ENCODE measurements around the gene RNASE8. TPM values are rescaled to one million over a fixed set of nuclear protein-coding genes. Genes with fewer than 3 reads are reported as not detected.

The RNASE8 gene
- total RNA-seq, 1 donor from 2014 or later, result not detected

DNA sequence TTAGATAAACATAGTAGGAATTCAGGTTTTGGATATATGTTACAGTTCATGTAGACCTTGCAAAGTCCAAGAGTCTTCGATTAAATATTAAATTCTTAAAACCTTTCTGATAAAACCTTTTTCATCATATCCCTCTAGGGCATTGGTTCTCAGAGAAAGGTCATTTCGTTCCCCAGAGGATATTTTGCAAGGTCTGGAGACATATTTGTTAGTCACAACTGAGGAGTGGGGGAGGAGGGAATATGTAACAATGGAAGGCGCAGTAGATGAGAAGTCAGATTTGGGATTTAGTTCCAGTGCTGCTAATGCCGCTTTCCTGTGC is 48.5 kb downstream of the RNASE8 start:
- TF ChIP-seq, protein P1, sequence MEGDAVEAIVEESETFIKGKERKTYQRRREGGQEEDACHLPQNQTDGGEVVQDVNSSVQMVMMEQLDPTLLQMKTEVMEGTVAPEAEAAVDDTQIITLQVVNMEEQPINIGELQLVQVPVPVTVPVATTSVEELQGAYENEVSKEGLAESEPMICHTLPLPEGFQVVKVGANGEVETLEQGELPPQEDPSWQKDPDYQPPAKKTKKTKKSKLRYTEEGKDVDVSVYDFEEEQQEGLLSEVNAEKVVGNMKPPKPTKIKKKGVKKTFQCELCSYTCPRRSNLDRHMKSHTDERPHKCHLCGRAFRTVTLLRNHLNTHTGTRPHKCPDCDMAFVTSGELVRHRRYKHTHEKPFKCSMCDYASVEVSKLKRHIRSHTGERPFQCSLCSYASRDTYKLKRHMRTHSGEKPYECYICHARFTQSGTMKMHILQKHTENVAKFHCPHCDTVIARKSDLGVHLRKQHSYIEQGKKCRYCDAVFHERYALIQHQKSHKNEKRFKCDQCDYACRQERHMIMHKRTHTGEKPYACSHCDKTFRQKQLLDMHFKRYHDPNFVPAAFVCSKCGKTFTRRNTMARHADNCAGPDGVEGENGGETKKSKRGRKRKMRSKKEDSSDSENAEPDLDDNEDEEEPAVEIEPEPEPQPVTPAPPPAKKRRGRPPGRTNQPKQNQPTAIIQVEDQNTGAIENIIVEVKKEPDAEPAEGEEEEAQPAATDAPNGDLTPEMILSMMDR (IDR thresholded peaks at IDR 0.05), result no peak
- H3K36me3 ChIP-seq, result no peaks in the 10 kb centered on the region
- no peaks in the 10 kb centered on the region for H3K27me3 ChIP-seq (ENCODE audit: low read depth)
- intact Hi-C loops (cut with DNase I), result no loop called here
- H3K27ac ChIP-seq, result peak overlapping the region; percentile 99
- peaks cover 36% of the 10 kb centered on the region for H3K4me1 ChIP-seq
- no peaks in the 10 kb centered on the region for H3K9me3 ChIP-seq
- no peak for ATAC-seq
- no peak for DNase-seq
- peak overlapping the region; percentile 9 for H3K4me3 ChIP-seq

DNA sequence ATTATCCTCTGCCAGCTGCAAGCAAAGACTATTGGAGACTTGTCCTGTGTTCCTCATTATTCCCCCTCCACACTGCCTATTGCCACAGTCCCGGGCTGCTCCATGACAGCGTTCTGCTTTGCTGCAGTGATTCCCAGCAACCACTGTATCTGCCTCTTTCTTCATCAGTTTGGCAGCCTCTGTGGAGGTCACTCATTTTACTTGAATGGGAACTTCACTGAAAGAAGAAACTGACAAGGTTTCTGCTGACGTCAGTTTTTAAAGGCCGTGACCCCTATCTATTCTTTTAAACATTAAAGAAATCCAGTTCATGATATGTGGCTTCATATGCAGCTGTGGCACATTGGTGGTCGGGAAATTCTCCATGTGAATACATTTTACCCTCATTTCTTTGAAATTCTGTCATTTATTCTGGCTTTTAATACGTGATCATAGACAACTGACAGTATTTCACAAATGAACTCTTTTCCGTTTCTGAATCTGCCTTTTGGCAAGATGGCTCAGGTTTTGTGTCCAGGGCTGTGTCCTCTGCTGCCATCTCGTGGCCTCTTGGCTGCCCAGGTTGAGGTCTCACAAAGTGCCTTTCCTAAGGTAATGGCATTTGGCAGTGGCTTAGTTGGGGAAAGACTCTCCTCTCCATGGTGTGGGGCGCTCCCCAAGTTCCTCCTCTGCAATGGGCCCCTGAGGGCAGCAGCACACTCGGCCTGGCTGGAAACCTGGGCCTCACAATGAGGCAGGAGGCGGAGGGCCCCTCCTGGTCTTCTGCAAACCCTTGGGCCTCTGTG is 49.1 kb downstream of the RNASE8 start:
- peak overlapping the region; percentile 9 for H3K4me3 ChIP-seq
- no peaks in the 10 kb centered on the region for H3K36me3 ChIP-seq
- peak overlapping the region; percentile 99 for H3K27ac ChIP-seq
- TF ChIP-seq, protein P1 (IDR thresholded peaks at IDR 0.05), result peak; percentile 88
- H3K9me3 ChIP-seq, result no peaks in the 10 kb centered on the region
- intact Hi-C loops (cut with DNase I), result no loop called here
- H3K27me3 ChIP-seq (ENCODE audit: low read depth), result no peaks in the 10 kb centered on the region
- ATAC-seq, result peak; percentile 29 to 38
- peaks cover 36% of the 10 kb centered on the region for H3K4me1 ChIP-seq
- DNase-seq, result peak; percentile 84

DNA sequence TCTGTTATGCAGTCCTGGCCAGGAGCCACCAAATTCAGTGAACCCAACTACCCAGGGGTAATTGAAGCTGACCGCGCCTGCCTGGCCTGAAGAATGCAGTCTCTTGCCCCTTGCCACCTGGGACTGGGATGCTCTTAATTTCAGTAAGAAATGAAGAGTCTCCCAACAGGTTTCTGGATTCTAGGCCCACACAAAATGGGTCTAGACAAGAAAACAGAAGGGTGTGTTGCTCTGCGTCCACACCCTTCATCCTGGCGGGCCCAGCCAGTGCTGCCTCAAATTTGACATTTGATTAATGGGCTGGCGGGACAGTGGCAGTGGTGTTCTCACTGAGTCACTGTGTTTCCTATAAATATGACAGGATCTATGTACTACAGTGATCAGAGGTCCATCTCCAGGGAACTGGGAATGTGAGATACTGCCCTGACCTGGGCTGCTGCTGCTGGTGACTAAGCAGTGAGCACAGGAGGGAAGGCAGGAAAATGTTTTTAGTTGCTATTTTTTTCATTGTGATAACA is 49.7 kb downstream of the RNASE8 start:
- TF ChIP-seq, protein P1 (IDR thresholded peaks at IDR 0.05), result no peak
- Histone ChIP-seq H3K36me3 (no peaks in the 10 kb centered on the region), H3K27ac (peak overlapping the region; percentile 99), H3K4me3 (no peak overlapping the region), H3K4me1 (peaks cover 36% of the 10 kb centered on the region), H3K9me3 (no peaks in the 10 kb centered on the region), H3K27me3 (ENCODE audit: low read depth) (no peaks in the 10 kb centered on the region)
- no peak for ATAC-seq
- intact Hi-C loops (cut with DNase I), result no loop called here
- no peak for DNase-seq

Small RNA genes lying within 50 kb of the gene (microRNA-seq; reads per million reads assigned to microRNA genes)
- gene MIR6717 (ENCODE audit: borderline number of aligned reads), result not detected

Other genes starting within 250 kb of the RNASE8 start
- gene RNASE3, start 166.4 kb upstream of the RNASE8 start, total RNA-seq, result not detected
- gene RNASE2, start 102.3 kb upstream of the RNASE8 start, total RNA-seq, result 6.0 TPM
- gene METTL17, start 67.8 kb upstream of the RNASE8 start, total RNA-seq, result 62.2 TPM
- gene SLC39A2, start 58.5 kb upstream of the RNASE8 start, total RNA-seq, result not detected
- gene NDRG2, start 32.8 kb upstream of the RNASE8 start, total RNA-seq, result 92.7 TPM
- gene TPPP2, start 27.6 kb upstream of the RNASE8 start, total RNA-seq, result not detected
- gene RNASE13, start 23.0 kb upstream of the RNASE8 start, total RNA-seq, result not detected
- gene RNASE7, start 15.5 kb upstream of the RNASE8 start, total RNA-seq, result not detected
- gene ARHGEF40, start 12.5 kb downstream of the RNASE8 start, total RNA-seq, result 28.5 TPM
- 46.1 TPM for gene ZNF219, start 40.8 kb downstream of the RNASE8 start, total RNA-seq
- 0.50 TPM for gene TMEM253, start 43.2 kb downstream of the RNASE8 start, total RNA-seq
- not detected for gene OR5AU1, start 98.2 kb downstream of the RNASE8 start, total RNA-seq
- 388 TPM for gene HNRNPC, start 211.6 kb downstream of the RNASE8 start, total RNA-seq
- 1.1 TPM for gene RPGRIP1, start 222.3 kb downstream of the RNASE8 start, total RNA-seq